ENCODE data around the gene PPP1R37.

Gene PPP1R37

DNA sequence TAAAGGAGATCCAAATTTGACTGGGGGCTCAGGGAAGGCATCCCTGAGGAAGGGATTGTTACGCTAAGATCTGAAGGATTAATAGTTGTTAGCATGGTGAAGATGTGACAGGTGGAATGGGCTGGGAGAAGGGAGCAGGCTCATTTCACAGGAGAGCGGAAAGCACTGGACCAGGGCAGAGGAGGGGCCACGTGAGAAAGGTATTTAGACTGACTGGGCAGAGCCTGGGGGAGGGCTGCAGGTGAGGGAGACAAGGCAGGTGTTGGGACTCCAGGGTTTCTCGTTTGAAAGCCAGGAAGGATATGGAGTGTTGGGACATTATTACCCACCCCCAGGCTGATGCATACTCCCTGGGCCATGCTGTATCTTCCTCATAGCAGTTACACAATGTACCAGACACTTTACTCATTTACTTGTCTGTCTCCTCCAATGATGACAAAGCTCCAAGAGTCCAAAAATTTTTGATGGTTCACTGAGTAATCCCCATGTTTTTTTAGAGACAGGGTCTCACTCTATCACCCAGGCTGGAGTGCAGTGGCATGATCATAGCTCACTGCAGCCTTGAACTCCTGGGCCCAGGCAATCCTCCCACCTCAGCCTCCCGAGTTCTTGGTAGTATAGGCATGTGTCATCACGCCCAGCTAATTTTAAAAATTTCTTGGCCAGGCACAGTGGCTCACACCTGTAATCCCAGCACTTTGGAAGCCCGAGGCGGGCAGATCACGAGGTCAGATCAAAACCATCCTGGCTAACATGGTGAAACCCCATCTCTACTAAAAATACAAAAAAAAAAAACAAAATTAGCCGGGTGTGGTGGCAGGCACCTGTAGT lies 82.8 kb downstream of the PPP1R37 start:
- DNase-seq, result peak; percentile 46

GRCh38 chr19:45177817-45178261 lies 84.9 kb downstream of the PPP1R37 start, which contains the start of gene TRAPPC6A:
TSS of gene TRAPPC6A (minus strand) at chr19:45178237. CDS start at chr19:45178218, 19 bp downstream.
- DNase-seq, result no peak

GRCh38 chr19:45178262-45179071 lies 85.5 kb downstream of the PPP1R37 start, which contains the start of gene BLOC1S3:
TSS of gene BLOC1S3 (plus strand) at chr19:45178784. CDS start at chr19:45179297, 513 bp downstream.
- DNase-seq, result peak; percentile 100

DNA sequence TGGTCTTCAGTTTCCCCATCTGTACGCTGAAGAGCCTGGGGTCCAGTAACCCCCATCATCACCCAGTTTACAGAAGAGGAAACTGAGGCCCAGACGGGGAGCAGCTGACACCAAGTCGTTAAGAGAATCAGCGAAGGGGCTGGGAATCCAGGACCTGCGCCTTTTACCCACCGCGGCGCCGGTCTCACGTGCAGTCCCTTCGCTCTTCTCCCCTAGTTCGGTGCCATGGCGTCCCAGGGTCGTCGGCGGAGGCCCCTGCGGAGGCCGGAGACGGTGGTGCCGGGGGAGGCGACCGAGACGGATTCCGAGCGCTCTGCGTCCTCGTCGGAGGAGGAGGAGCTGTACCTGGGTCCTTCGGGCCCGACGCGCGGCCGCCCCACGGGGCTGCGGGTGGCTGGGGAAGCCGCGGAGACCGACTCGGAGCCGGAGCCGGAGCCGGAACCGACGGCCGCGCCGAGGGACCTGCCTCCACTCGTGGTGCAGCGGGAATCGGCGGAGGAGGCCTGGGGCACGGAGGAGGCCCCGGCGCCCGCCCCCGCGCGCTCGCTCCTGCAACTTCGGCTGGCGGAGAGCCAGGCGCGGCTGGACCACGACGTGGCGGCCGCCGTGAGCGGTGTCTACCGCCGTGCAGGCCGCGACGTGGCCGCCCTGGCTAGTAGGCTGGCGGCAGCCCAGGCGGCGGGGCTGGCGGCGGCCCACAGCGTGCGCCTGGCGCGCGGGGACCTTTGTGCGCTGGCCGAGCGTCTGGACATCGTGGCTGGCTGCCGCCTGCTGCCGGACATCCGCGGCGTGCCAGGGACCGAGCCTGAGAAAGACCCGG lies 86.3 kb downstream of the PPP1R37 start:
- DNase-seq, result peak; percentile 68

- DNase-seq, result no peak
Observed at GRCh38 chr19:45179892-45180370, 87.0 kb downstream of the PPP1R37 start.

GRCh38 chr19:45180936-45181335 lies 88.0 kb downstream of the PPP1R37 start:
- DNase-seq, result peak; percentile 48

DNA sequence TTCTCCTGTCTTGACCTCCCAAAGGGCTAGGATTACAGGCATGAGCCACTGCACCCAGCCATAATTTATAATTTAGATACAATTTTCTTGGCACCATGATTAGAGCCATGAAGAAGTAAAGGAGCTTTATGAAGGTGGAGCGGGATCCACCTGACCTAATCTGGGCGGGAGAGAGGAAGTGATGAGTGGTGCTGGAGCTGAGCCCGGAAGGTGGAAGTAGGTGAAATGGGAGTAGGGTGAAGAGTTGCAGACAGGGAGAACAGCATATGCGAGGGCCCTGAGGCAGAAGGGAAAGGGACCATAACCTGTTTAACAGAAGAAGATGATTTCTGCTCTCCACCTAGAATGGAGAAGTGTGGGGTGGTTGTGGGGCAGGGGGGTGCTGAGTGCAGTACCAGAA lies 89.8 kb downstream of the PPP1R37 start:
- DNase-seq, result no peak

DNA sequence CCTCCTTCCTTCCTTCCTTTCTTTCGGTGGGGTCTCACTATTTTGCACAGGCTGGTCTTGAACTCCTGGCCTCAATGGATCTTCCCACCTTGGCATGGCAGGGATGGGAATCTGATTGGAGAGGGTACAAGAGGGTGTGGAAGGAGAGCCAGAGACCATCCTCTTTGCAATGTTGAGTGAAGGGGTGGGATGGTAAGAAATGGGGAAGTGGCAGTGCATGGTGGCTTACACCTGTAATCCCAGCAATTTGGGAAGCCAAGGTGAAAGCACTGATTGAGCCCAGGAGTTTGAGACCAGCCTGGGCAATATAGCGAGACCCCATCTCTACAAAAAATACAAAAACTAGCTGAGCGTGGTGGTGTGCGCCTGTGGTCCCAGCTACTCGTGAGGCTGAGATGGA lies 91.1 kb downstream of the PPP1R37 start:
- DNase-seq, result no peak

DNA sequence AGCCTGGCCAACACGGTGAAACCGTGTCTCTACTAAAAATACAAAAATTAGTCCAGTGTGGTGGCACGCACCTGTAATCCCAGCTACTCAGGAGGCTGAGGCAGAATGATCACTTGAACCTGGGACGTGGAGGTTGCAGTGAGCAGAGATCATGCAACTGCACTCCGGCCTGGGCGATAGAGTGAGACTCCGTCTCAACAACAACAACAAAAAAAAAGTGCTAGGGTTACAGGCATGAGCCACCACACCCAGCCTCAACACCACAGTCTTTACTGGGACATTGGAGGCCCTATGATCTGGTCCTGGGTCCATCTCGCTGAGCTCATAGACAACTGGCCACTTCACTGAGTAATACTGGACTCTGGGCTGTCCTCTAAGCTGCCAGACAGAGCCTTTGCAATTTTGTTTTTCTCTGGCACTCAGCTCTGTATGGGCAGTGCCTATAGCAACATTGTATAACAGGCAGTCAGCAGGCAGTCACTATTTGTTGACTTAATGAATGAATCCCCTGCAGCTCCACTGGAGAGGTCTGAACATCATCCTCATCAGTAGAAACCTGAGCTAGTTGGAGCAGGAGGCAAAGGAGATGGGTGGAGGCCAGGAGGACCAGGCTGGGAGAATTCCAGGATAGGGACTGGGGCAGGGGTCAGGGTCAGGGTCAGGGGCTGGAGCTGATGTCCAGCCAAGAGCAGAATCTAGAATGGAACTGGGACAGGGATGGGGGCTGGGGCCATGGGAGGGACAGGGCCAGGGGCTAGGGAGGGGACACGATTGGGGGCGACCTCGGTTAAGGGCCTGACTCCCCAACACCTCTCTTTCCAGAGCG lies 93.7 kb downstream of the PPP1R37 start:
- DNase-seq, result no peak

GRCh38 chr19:45187421-45188100 lies 94.6 kb downstream of the PPP1R37 start:
- DNase-seq, result no peak

GRCh38 chr19:45189971-45190370 lies 97.0 kb downstream of the PPP1R37 start:
- DNase-seq, result no peak

DNA sequence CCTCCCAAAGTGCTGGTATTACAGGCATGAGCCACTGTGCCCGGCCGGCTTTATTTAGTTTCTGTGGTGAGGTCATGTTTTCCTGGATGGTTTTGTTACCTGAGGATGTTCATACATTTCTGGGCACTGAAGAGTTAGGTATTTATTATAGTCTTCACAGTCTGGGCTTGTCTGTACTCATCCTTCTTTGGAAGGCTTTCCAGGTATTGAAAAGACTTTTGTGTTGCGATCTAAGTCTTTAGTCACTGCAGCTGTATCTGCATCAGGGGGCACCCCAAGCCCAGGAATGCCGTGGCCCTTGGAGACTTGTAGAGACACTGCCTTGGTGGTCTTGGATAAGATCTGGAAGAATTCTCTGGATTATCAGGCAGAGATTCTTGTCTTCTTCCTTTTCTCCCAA lies 98.4 kb downstream of the PPP1R37 start:
- DNase-seq, result no peak

GRCh38 chr19:45195764-45196163 lies 102.8 kb downstream of the PPP1R37 start:
- DNase-seq, result no peak
